Measurements from ENCODE around the gene LARP4B.

LARP4B gene

DNA sequence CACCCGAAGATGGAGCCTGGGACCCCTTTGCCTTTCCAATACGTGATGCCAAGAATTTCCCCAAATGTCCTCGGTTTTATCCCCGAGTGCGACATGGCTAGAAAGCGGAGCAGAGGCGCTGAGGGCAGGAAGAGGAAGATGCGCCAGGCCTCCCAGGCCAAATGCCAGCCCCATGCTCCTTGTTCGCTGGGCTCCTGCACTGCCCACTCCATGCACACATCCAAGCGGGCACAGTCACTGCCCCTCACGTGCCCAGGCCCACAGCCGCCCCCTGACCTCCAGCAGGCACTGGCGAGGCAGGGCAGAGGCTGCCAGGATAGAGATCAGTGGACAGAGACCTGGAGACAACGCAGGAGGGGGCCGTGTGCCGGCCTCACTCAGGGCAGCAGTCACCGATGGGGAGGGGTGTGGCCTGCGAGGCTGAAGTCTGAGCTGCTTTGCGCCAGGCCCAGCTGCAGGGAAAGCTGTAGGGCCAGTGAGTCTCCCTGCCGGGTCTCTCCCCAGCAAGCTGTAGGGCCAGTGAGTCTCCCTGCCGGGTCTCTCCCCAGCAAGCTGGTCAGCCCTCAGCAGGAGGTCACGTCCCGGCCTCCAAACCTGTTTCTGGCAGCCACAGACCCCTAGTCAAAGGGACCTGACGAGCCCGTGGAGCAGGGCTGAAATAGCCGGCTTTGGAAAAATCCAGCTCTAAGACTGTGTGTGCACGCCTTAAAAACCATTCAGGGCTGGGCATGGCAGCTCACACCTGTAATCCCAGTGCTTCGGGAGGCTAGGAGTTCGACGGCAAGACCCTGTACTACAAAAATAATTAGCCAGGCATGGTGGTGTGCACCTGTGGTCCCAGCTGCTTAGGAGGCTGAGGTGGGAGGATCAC lies 141.4 kb downstream of the LARP4B start:
- Histone ChIP-seq H3K9me3 (ENCODE audit: control insufficient read depth, insufficient read depth, low read depth, low read length) (no peaks in the 10 kb centered on the region), H3K27ac (ENCODE audit: extremely low read depth, low read depth, low read length) (no peak overlapping the region), H3K4me3 (ENCODE audit: low read depth, low read length) (no peak overlapping the region), H3K4me1 (ENCODE audit: control insufficient read depth, insufficient read depth, low read length) (no peaks in the 10 kb centered on the region), H3K36me3 (ENCODE audit: control insufficient read depth in 2 of 2, insufficient read depth in 1 of 2, low read length in 2 of 2) (peaks cover 0 to 5% of the 10 kb centered on the region in 2 experiments; a peak in 1 of 3 replicates)
- CTCF ChIA-PET, result interaction anchor here (0.6 kb wide), 1 partner anchor 552 kb away, joined by 4 read pairs; no protein-coding TSS in a partner anchor
- POLR2A ChIA-PET, result no interaction called here
- TF ChIP-seq ZIC2 (tag by site-specific recombination; IDR thresholded peaks at IDR 0.05) (peak; percentile 47; the same call in 1 of the 2 replicates), TCF7L2 (IDR thresholded peaks at IDR 0.05; ENCODE audit: borderline replicate concordance, low read depth, low read length) (no peak)

DNA sequence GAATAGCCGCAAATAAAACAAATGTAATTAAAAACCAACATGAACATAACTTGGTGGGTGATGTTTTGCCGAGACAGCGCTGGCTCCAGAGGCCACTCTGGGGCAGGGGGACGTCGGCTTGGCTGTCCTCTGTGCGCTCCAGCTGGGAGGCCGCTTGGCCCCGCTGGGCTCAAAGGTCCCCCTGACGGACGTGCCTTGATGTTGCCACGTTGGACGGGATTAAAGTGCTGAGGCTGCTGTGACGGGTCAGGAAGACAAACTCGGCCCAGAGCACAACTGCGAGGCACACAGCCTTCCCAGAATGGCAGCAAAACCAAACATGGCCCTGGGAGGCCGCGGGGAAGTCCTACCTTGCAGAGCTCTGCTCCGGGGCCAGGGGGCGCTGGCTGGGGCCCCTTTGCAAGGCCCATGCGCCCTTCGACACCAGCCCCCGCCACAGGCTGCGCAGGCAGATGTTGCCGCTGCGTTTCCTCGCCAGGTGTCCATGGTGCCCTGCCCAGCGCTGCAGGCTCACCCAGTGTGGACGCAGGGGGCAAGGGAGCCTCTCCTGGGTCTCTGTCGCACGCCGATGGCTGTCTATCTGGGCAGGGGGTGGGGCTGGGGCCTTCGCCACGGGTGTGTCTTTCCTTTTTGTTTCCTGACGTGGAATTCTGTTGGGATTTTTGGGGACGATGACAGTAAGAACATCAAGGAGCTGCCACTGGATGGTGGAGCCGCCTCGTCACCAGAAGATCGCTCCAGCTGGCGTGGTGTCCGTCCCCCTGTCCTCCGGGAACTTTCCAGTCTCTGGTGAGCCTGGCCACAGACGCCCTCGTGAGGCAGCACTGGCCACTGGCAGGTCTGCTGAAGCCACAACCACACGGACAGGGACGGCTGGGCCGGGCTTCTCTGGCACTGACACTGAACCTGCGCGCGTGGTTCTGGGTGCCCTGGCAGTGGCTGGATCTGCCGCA lies 142.4 kb downstream of the LARP4B start:
- no peak overlapping the region for H3K27ac ChIP-seq (ENCODE audit: extremely low read depth, low read depth, low read length)
- no peak for TF ChIP-seq GLIS1 (tag by site-specific recombination; IDR thresholded peaks at IDR 0.05)
- TF ChIP-seq ZNF266 (tag by site-specific recombination; IDR thresholded peaks at IDR 0.05; ENCODE audit: low read depth), result no peak
- no peak for TF ChIP-seq ZNF416 (tag by site-specific recombination; IDR thresholded peaks at IDR 0.05)
- POLR2A ChIA-PET, result no interaction called here
- CTCF ChIA-PET, result no interaction called here
- no peak overlapping the region for H3K4me3 ChIP-seq (ENCODE audit: low read depth, low read length)
- no peaks in the 10 kb centered on the region for H3K9me3 ChIP-seq (ENCODE audit: control insufficient read depth, insufficient read depth, low read depth, low read length)
- H3K36me3 ChIP-seq (ENCODE audit: control insufficient read depth in 2 of 2, insufficient read depth in 1 of 2, low read length in 2 of 2), result peaks cover 0 to 5% of the 10 kb centered on the region in 2 experiments; a peak in 1 of 3 replicates
- H3K4me1 ChIP-seq (ENCODE audit: control insufficient read depth, insufficient read depth, low read length), result no peaks in the 10 kb centered on the region

DNA sequence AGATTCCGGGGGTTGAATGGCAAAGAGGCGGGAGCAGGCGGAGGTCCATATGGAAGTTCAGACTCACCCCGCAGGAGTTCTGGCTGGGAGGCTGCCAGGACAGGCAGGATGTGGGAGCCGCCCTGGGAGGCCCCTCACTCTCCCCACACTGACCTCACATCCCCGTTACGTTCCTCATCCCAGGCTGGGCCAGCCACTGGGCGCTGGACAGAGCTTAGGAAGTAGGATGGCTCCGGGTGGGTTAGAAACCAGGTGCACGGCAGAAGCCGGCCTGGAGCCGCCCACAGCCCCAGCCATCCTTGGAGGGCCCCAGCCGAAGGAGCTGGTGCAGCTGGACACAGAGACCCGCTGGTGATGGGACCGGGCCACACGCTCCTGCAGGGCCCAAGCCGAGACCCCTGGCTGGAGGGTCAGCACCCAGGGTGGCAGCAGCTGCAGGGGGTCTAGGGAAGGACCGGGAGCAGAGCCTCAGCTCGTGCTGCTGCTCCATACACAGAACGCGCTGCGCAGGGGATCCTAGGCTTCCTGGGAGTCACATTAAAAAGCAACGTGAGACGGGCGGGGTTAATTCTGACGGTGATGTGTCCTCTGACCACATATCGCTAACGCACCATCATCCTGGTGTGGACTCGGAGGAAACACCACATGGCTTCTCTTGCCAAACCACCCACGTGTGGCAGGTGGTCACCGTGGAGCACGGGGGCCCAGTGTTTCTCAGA lies 143.4 kb downstream of the LARP4B start:
- no peaks in the 10 kb centered on the region for H3K9me3 ChIP-seq (ENCODE audit: control insufficient read depth, insufficient read depth, low read depth, low read length)
- TF ChIP-seq ZFHX2 (tag by site-specific recombination; conservative IDR thresholded peaks at IDR 0.05) (peak; percentile 74), EGR2 (tag by site-specific recombination; IDR thresholded peaks at IDR 0.05; ENCODE audit: low read depth) (peak; percentile 65), BCL11A (tag by site-specific recombination; IDR thresholded peaks at IDR 0.05; ENCODE audit: low read depth) (no peak), ZIC2 (tag by site-specific recombination; IDR thresholded peaks at IDR 0.05) (no peak)
- ChIA-PET POLR2A (no interaction called here), CTCF (no interaction called here)
- H3K27ac ChIP-seq (ENCODE audit: extremely low read depth, low read depth, low read length), result no peak overlapping the region
- peaks cover 0 to 5% of the 10 kb centered on the region in 2 experiments; a peak in 1 of 3 replicates for H3K36me3 ChIP-seq (ENCODE audit: control insufficient read depth in 2 of 2, insufficient read depth in 1 of 2, low read length in 2 of 2)
- H3K4me1 ChIP-seq (ENCODE audit: control insufficient read depth, insufficient read depth, low read length), result no peaks in the 10 kb centered on the region
- no peak overlapping the region for H3K4me3 ChIP-seq (ENCODE audit: low read depth, low read length)

DNA sequence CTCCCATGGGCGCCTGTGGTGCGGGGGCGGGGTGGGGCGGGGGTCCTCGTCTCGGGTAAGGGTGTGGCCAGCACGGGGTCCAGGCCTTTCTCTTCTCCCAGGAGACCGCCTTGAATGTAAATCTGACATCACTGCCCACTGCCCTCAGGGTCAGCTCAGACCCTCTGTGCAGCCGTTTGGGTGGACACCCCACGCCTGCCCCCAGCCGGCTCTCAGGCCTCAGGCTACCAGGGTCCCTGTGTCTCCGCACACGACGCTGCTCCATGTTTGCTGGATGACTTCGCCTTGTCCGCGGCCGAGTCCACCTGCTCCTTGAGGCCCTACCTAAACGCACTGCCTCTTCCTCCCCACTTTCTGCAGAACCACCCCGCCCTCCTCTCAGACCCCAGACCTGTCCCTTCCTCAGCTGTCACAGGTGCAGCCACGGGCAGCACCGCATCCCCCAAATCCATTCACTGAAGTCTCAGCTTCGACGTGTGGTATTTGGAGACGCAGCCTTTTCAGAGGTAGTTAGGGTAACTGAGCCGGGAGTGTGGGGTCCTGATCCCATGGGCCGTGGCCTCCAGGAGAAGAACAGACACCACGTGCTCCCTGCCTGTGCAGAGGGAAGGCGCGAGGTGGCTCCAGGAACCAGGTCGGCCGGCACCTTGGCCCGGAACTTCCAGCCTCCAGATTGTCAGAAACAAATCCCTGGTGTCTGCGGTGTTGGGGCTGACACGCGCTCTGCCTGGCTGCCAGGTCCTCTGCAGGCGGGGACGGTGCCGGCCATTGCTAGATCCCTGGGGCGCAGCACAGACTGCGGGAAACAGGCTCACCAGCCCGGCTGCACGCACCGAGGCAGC lies 144.7 kb downstream of the LARP4B start:
- Histone ChIP-seq H3K9me3 (ENCODE audit: control insufficient read depth, insufficient read depth, low read depth, low read length) (no peaks in the 10 kb centered on the region), H3K27ac (ENCODE audit: extremely low read depth, low read depth, low read length) (no peak overlapping the region), H3K4me3 (ENCODE audit: low read depth, low read length) (no peak overlapping the region), H3K4me1 (ENCODE audit: control insufficient read depth, insufficient read depth, low read length) (no peaks in the 10 kb centered on the region), H3K36me3 (ENCODE audit: control insufficient read depth in 2 of 2, insufficient read depth in 1 of 2, low read length in 2 of 2) (peaks cover 0 to 4% of the 10 kb centered on the region in 2 experiments; a peak in 1 of 3 replicates)
- ChIA-PET POLR2A (no interaction called here), CTCF (no interaction called here)
- TF ChIP-seq ZNF629 (tag by site-specific recombination; IDR thresholded peaks at IDR 0.05) (no peak), ZNF660 (tag by site-specific recombination; IDR thresholded peaks at IDR 0.05) (no peak), ZFHX2 (tag by site-specific recombination; conservative IDR thresholded peaks at IDR 0.05) (no peak), ZNF626 (tag by site-specific recombination; IDR thresholded peaks at IDR 0.05) (no peak), TCF7L2 (IDR thresholded peaks at IDR 0.05; ENCODE audit: borderline replicate concordance, low read depth, low read length) (no peak), SP7 (tag by site-specific recombination; IDR thresholded peaks at IDR 0.05) (no peak)
- TF ChIP-seq, protein P1, sequence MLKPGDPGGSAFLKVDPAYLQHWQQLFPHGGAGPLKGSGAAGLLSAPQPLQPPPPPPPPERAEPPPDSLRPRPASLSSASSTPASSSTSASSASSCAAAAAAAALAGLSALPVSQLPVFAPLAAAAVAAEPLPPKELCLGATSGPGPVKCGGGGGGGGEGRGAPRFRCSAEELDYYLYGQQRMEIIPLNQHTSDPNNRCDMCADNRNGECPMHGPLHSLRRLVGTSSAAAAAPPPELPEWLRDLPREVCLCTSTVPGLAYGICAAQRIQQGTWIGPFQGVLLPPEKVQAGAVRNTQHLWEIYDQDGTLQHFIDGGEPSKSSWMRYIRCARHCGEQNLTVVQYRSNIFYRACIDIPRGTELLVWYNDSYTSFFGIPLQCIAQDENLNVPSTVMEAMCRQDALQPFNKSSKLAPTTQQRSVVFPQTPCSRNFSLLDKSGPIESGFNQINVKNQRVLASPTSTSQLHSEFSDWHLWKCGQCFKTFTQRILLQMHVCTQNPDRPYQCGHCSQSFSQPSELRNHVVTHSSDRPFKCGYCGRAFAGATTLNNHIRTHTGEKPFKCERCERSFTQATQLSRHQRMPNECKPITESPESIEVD (tag by site-specific recombination; IDR thresholded peaks at IDR 0.05), result no peak
- TF ChIP-seq, protein P2, sequence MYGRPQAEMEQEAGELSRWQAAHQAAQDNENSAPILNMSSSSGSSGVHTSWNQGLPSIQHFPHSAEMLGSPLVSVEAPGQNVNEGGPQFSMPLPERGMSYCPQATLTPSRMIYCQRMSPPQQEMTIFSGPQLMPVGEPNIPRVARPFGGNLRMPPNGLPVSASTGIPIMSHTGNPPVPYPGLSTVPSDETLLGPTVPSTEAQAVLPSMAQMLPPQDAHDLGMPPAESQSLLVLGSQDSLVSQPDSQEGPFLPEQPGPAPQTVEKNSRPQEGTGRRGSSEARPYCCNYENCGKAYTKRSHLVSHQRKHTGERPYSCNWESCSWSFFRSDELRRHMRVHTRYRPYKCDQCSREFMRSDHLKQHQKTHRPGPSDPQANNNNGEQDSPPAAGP (tag by site-specific recombination; IDR thresholded peaks at IDR 0.05), result no peak
- TF ChIP-seq, protein P3, sequence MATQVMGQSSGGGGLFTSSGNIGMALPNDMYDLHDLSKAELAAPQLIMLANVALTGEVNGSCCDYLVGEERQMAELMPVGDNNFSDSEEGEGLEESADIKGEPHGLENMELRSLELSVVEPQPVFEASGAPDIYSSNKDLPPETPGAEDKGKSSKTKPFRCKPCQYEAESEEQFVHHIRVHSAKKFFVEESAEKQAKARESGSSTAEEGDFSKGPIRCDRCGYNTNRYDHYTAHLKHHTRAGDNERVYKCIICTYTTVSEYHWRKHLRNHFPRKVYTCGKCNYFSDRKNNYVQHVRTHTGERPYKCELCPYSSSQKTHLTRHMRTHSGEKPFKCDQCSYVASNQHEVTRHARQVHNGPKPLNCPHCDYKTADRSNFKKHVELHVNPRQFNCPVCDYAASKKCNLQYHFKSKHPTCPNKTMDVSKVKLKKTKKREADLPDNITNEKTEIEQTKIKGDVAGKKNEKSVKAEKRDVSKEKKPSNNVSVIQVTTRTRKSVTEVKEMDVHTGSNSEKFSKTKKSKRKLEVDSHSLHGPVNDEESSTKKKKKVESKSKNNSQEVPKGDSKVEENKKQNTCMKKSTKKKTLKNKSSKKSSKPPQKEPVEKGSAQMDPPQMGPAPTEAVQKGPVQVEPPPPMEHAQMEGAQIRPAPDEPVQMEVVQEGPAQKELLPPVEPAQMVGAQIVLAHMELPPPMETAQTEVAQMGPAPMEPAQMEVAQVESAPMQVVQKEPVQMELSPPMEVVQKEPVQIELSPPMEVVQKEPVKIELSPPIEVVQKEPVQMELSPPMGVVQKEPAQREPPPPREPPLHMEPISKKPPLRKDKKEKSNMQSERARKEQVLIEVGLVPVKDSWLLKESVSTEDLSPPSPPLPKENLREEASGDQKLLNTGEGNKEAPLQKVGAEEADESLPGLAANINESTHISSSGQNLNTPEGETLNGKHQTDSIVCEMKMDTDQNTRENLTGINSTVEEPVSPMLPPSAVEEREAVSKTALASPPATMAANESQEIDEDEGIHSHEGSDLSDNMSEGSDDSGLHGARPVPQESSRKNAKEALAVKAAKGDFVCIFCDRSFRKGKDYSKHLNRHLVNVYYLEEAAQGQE (tag by site-specific recombination; IDR thresholded peaks at IDR 0.05), result no peak
